Stomach (tissue), 9 donors: Measurements from ENCODE around the gene BRD3OS. TPM values are rescaled to one million over a fixed set of nuclear protein-coding genes. Genes with fewer than 3 reads are reported as not detected.

Experiments used
- DNase-seq, 2 donors: peaks; one replicate each; pipeline versions ENCODE4 v3.0.0 to v3.0.0-alpha.2; 2013 to 2019
- H3K27ac ChIP-seq, 5 donors: fragments of 200-600 bp in 4 of 5; sonication (generic) in 4 of 5; one replicate each; pipeline ENCODE4 v1.5.1; 2013 to 2019; ENCODE audit warnings: mild to moderate bottlenecking in 1 of 5, moderate library complexity in 1 of 5
- H3K27me3 ChIP-seq, 3 donors: fragments of 200-600 bp; sonication (generic); one replicate each; pipeline ENCODE4 v1.5.1; 2017 to 2019; ENCODE audit warnings: mixed run types in 1 of 3
- H3K36me3 ChIP-seq, 4 donors: fragments of 200-600 bp; sonication (generic); 1 replicate in 3 of 4; 2 replicates in 1 of 4; pipeline ENCODE4 v1.5.1; 2016 to 2019
- H3K4me1 ChIP-seq, 4 donors: fragments of 200-600 bp; sonication (generic); one replicate each; pipeline ENCODE4 v1.5.1; 2016 to 2019
- H3K4me3 ChIP-seq, 4 donors: fragments of 200-600 bp; sonication (generic) in 3 of 4; one replicate each; pipeline ENCODE4 v1.5.1; 2016 to 2019; ENCODE audit warnings: mild to moderate bottlenecking in 1 of 4
- H3K9me3 ChIP-seq, 4 donors: fragments of 200-600 bp; sonication (generic); one replicate each; pipeline ENCODE4 v1.5.1; 2016 to 2019
- CTCF ChIP-seq, 7 experiments: fragments of 450-650 bp in 4 of 7; fragments of 200-600 bp in 3 of 7; sonication (generic) in 3 of 7; IDR thresholded peaks; one replicate each; pipeline ENCODE4 v1.5.1; 2016 to 2019; ENCODE audit warnings: antibody characterized with exemption in 7 of 7, control low read depth in 2 of 7, mild to moderate bottlenecking in 1 of 7
- EP300 ChIP-seq: sonication (generic); formaldehyde crosslinking; IDR thresholded peaks from one replicate; pipeline ENCODE4 v1.6.1; 2017; ENCODE audit warnings: antibody characterized with exemption
- POLR2A ChIP-seq, 4 donors: fragments of 450-650 bp; IDR thresholded peaks; one replicate each; pipeline ENCODE4 v1.6.1; 2016; ENCODE audit warnings: antibody characterized with exemption in 4 of 4, control low read depth in 2 of 4, mild to moderate bottlenecking in 1 of 4, moderate library complexity in 1 of 4
- POLR2AphosphoS5 ChIP-seq, 3 donors: sonication (generic); formaldehyde crosslinking; IDR thresholded peaks; one replicate each; pipeline ENCODE4 v1.6.1; 2016; ENCODE audit warnings: antibody characterized with exemption in 3 of 3
- WGBS, 5 donors: extraction: QIAGEN DNeasy Blood & Tissue Kit in 3 of 5; methylation state at CpG; one replicate each; pipeline versions ENCODE4 v1.1.5 to v1.1.7; 2013 to 2018; 5-methylcytosine and 5-hydroxymethylcytosine counted together
- intact Hi-C: fragments of 100-400 bp; cut with DNase I; formaldehyde crosslinking; loops from one replicate; pipeline ENCODE4 v1.15.1; 2023; ENCODE audit warnings: low total_unique reads
- polyA plus RNA-seq, 3 donors: library from polyadenylated mRNA; stranded (reverse); fragments of 200-250 nt; gene quantifications; one replicate each; pipeline ENCODE4 v1.2.3, GENCODE V29; 2013
- total RNA-seq, 5 donors: library from RNA; depleted of rRNA; stranded (reverse); fragments of >200 nt; gene quantifications; one replicate each; pipeline versions ENCODE4 v1.1.0 to v1.2.3, GENCODE V29; 2014 to 2016
- donor health status: healthy with polysubstance abuse.
- donor health status: Bipolar disorder and iron deficiency.
- donor health status: healthy.

The BRD3OS gene
- total and polyA plus RNA-seq, 8 donors = 2.4 to 12.0 (median 6.2) TPM; not detected in 1

DNA sequence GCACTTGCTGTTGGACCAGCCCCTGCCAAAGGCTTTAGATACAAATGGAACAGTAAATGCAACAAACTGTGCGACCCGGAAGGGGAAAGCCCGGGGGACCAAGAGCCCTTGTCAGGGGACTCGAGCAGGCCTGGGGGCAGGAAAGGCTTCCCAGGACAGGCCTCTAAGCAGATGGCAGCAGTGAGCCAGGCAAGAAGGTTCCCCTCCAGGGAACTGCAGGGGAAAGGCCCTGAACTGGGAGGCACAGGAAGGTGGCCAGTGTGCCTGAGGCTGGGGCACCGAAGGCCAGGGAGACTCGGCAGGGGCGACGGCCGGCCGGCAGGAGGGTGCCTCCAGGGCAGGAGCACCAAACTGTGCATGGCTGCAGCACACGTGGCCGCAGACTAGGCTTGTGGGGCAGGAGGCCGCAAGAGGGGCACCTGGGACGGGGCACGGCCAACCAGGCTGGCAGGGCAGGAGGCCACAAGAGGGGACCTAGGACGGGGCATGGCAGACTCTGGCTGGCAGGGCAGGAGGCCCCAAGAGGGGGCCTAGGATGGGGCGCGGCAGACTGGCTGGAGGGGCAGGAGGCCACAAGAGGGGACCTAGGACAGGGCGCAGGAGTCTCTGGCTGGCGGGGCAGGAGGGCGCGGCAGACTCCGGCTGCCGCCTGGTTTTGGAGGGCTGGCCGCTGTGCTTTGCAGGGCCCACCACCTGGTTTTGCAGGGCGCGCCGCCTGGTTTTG, 43.2 kb upstream of the BRD3OS start:
- intact Hi-C loops = no loop called here
- no peak overlapping the region for H3K4me3 ChIP-seq
- no peak for TF ChIP-seq CTCF (IDR thresholded peaks at IDR 0.05)
- no peak for TF ChIP-seq EP300
- TF ChIP-seq POLR2A (IDR thresholded peaks at IDR 0.05) = no peak
- no peak for TF ChIP-seq POLR2AphosphoS5 (IDR thresholded peaks at IDR 0.05)
- no peaks in the 10 kb centered on the region for H3K36me3 ChIP-seq
- no peaks in the 10 kb centered on the region for H3K9me3 ChIP-seq
- WGBS, 5 donors = 80 to 89% (median 87%) methylated on average over 21 to 28 of the region's 28 CpGs
- no peaks in the 10 kb centered on the region for H3K27me3 ChIP-seq
- DNase-seq = no peak
- peaks cover 17 to 44% (median 29%) of the 10 kb centered on the region in 4 donors for H3K4me1 ChIP-seq
- no peak overlapping the region for H3K27ac ChIP-seq

GRCh38 chr9:133982971-133983720, 42.1 kb upstream of the BRD3OS start:
- Histone ChIP-seq H3K4me3 (no peak overlapping the region), H3K27me3 (no peaks in the 10 kb centered on the region), H3K9me3 (no peaks in the 10 kb centered on the region), H3K27ac (no peak overlapping the region), H3K36me3 (no peaks in the 10 kb centered on the region), H3K4me1 (peaks cover 17 to 39% (median 25%) of the 10 kb centered on the region in 4 donors)
- no peak for DNase-seq
- intact Hi-C loops = no loop called here
- WGBS, 5 donors = 82 to 90% (median 88%) methylated on average over 23 to 25 of the region's 25 CpGs
- no peak for TF ChIP-seq POLR2AphosphoS5 (IDR thresholded peaks at IDR 0.05)
- TF ChIP-seq CTCF (IDR thresholded peaks at IDR 0.05) = no peak
- no peak for TF ChIP-seq POLR2A (IDR thresholded peaks at IDR 0.05)
- no peak for TF ChIP-seq EP300

GRCh38 chr9:133986061-133986460, 39.2 kb upstream of the BRD3OS start:
- peaks cover 0 to 9% (median 0%) of the 10 kb centered on the region in 3 donors for H3K27me3 ChIP-seq
- intact Hi-C loops = no loop called here
- no peaks in the 10 kb centered on the region for H3K36me3 ChIP-seq
- 59 to 87% (median 74%) methylated on average over 6 of the region's 6 CpGs for WGBS, 5 donors
- H3K4me3 ChIP-seq = no peak overlapping the region
- TF ChIP-seq POLR2A (IDR thresholded peaks at IDR 0.05) = no peak
- no peak for TF ChIP-seq POLR2AphosphoS5 (IDR thresholded peaks at IDR 0.05)
- TF ChIP-seq EP300 = no peak
- TF ChIP-seq CTCF (IDR thresholded peaks at IDR 0.05) = no peak
- no peaks in the 10 kb centered on the region for H3K9me3 ChIP-seq
- peaks cover 10 to 26% (median 15%) of the 10 kb centered on the region in 4 donors for H3K4me1 ChIP-seq
- no peak overlapping the region for H3K27ac ChIP-seq
- DNase-seq = no peak

GRCh38 chr9:133986774-133987445, 38.4 kb upstream of the BRD3OS start:
- no peaks in the 10 kb centered on the region for H3K9me3 ChIP-seq
- H3K4me3 ChIP-seq = no peak overlapping the region
- H3K27ac ChIP-seq = no peak overlapping the region
- 85 to 91% (median 87%) methylated on average over 13 of the region's 13 CpGs for WGBS, 5 donors
- no peaks in the 10 kb centered on the region for H3K36me3 ChIP-seq
- DNase-seq = no peak
- TF ChIP-seq EP300 = no peak
- TF ChIP-seq POLR2AphosphoS5 (IDR thresholded peaks at IDR 0.05) = no peak
- no peak for TF ChIP-seq CTCF (IDR thresholded peaks at IDR 0.05)
- TF ChIP-seq POLR2A (IDR thresholded peaks at IDR 0.05) = no peak
- H3K4me1 ChIP-seq = peaks cover 17 to 24% (median 22%) of the 10 kb centered on the region in 4 donors
- peaks cover 0 to 16% (median 0%) of the 10 kb centered on the region in 3 donors for H3K27me3 ChIP-seq
- intact Hi-C loops = no loop called here
